ENCODE results near the gene SUCLG2.

The SUCLG2 gene, protein sequence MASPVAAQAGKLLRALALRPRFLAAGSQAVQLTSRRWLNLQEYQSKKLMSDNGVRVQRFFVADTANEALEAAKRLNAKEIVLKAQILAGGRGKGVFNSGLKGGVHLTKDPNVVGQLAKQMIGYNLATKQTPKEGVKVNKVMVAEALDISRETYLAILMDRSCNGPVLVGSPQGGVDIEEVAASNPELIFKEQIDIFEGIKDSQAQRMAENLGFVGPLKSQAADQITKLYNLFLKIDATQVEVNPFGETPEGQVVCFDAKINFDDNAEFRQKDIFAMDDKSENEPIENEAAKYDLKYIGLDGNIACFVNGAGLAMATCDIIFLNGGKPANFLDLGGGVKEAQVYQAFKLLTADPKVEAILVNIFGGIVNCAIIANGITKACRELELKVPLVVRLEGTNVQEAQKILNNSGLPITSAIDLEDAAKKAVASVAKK

DNA sequence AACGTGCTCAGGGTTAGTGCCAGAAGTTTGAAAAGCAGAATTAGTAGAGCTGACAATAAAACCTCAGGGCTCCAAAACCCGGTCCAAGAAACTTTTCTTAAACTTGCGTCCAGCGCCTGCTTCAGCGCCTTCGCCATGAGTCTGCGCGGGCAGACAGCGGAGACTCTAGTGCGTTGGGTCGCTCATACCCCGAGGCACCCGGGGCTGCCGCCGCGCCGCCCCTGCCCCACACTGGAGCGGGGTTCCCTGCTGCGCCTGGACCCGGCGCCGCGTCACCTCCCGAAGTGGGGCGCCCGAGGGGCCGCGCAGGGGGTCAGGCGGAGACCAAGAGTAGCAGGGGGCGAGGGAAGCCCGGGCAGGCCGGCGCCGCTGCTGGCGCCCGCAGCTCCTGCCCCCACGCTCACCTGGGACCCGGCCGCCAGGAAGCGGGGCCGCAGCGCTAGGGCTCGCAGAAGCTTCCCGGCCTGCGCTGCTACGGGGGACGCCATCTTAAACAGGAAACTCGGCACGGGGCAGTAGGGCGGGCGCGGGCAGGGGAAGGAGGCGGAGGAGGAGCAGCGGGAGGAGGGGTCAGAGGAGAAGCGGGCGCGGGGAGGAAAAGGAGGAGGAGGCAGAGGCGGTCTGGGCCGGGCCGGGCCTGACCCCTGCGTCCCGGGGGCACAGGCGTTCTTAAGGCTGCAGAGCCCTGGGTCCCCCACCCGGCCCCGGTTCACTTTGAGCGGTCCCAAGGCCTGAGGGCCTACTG, at the start of gene SUCLG2:
Gene SUCLG2 (minus strand): TSS at position 514 of the 745 bp plus-strand sequence. CDS start 26 bp downstream, at position 488.
- peak; percentile 87 for DNase-seq (ENCODE audit: extremely low read depth, insufficient read length)
- Histone ChIP-seq H3K36me3 (ENCODE audit: control insufficient read depth, insufficient read depth, low read length) (no peaks in the 10 kb centered on the region), H3K4me3 (replicated peaks; ENCODE audit: low read depth, low read length) (peak within 1 kb of the TSS; percentile 78), H3K27me3 (replicated peaks; ENCODE audit: control insufficient read depth, insufficient read depth, low read length) (no peaks in the 10 kb centered on the region)
- TF ChIP-seq, protein P1, sequence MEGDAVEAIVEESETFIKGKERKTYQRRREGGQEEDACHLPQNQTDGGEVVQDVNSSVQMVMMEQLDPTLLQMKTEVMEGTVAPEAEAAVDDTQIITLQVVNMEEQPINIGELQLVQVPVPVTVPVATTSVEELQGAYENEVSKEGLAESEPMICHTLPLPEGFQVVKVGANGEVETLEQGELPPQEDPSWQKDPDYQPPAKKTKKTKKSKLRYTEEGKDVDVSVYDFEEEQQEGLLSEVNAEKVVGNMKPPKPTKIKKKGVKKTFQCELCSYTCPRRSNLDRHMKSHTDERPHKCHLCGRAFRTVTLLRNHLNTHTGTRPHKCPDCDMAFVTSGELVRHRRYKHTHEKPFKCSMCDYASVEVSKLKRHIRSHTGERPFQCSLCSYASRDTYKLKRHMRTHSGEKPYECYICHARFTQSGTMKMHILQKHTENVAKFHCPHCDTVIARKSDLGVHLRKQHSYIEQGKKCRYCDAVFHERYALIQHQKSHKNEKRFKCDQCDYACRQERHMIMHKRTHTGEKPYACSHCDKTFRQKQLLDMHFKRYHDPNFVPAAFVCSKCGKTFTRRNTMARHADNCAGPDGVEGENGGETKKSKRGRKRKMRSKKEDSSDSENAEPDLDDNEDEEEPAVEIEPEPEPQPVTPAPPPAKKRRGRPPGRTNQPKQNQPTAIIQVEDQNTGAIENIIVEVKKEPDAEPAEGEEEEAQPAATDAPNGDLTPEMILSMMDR (IDR thresholded peaks at IDR 0.05; ENCODE audit: insufficient read depth, low read length, poor library complexity, severe bottlenecking) = no peak

DNA sequence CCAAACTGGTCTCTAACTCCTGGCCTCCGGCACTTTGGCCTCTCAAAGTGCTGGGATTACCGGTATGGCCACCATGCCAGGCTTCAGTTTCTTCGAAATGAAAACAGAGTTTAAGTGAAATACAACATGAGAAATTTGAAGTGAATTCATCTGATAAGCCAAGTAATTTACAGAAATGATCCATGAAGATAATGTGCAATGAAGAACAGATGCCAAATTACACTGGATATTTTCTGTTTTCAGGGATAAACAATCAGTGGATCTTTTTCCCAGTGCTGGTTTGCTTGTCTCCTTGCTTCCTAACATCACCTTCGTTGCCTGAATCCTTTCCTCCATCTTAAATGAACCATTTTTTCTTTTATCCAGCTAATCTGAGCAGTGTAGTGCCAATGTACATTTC, 46.2 kb upstream of the SUCLG2 start:
- Histone ChIP-seq H3K36me3 (ENCODE audit: control insufficient read depth, insufficient read depth, low read length) (no peaks in the 10 kb centered on the region), H3K27me3 (replicated peaks; ENCODE audit: control insufficient read depth, insufficient read depth, low read length) (no peaks in the 10 kb centered on the region), H3K4me3 (replicated peaks; ENCODE audit: low read depth, low read length) (no peak overlapping the region)
- DNase-seq (ENCODE audit: extremely low read depth, insufficient read length) = no peak
- TF ChIP-seq, protein P1 (IDR thresholded peaks at IDR 0.05; ENCODE audit: insufficient read depth, low read length, poor library complexity, severe bottlenecking) = no peak

DNA sequence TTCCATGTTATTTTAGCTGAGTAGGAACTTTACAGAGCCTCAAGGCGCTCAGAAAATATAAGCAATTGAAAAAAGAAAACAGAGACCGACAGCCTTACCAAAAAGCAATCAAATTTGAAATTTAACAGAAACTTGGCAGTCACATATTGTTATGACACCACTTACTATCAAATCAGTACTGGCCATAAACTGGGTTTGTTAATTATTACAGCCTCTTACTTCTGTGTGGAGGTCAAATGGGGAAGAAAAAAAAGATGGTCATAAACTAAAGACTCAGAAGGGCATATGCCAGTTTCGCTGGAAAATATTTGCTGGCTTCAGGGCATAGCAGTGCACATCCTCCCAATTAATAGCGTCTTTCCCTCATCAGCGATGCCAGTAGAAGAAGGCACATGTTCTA, 45.5 kb upstream of the SUCLG2 start:
- TF ChIP-seq, protein P1 (IDR thresholded peaks at IDR 0.05; ENCODE audit: insufficient read depth, low read length, poor library complexity, severe bottlenecking) = no peak
- no peaks in the 10 kb centered on the region for H3K27me3 ChIP-seq (replicated peaks; ENCODE audit: control insufficient read depth, insufficient read depth, low read length)
- no peaks in the 10 kb centered on the region for H3K36me3 ChIP-seq (ENCODE audit: control insufficient read depth, insufficient read depth, low read length)
- DNase-seq (ENCODE audit: extremely low read depth, insufficient read length) = no peak
- no peak overlapping the region for H3K4me3 ChIP-seq (replicated peaks; ENCODE audit: low read depth, low read length)

DNA sequence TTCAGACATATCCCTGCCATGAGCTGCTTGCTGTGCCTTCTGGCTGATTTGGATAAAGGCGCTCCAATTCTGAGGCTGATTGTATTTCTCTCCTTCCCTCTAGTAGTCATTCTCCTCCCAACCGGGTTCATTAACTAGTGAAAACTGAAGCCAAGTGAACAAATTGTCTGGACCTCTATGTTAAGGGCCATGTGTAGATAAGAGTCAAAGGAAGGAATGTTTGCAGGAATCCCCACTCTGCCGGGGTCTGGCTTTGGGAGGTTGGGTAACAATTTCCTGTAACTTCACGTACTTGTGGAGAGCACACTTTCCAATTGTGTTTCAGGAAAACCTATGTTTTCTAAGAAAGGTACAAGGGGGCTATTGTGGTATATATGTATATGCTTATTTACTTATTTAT, 38.2 kb upstream of the SUCLG2 start:
- Histone ChIP-seq H3K4me3 (replicated peaks; ENCODE audit: low read depth, low read length) (no peak overlapping the region), H3K27me3 (replicated peaks; ENCODE audit: control insufficient read depth, insufficient read depth, low read length) (no peaks in the 10 kb centered on the region), H3K36me3 (ENCODE audit: control insufficient read depth, insufficient read depth, low read length) (no peaks in the 10 kb centered on the region)
- TF ChIP-seq, protein P1 (IDR thresholded peaks at IDR 0.05; ENCODE audit: insufficient read depth, low read length, poor library complexity, severe bottlenecking) = no peak
- no peak for DNase-seq (ENCODE audit: extremely low read depth, insufficient read length)

DNA sequence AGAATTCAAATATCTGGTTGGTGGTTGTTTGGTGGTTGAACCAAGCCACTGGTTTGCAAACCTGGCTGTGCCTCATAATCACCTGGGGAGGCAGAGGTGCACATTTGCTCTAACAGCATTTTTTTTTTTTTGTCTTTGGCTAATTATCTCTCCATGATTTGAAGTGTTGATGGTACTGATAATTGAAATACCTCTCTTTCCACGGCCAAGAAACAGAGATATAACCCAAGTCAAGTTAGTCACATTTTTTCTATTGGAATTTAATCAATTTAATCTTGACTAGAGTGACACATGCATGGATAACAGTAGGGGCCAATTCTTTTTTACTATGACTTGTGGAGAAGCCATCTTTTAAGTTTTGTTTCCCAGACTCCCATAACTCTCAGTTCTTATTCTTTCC, 37.5 kb upstream of the SUCLG2 start:
- Histone ChIP-seq H3K36me3 (ENCODE audit: control insufficient read depth, insufficient read depth, low read length) (no peaks in the 10 kb centered on the region), H3K27me3 (replicated peaks; ENCODE audit: control insufficient read depth, insufficient read depth, low read length) (no peaks in the 10 kb centered on the region), H3K4me3 (replicated peaks; ENCODE audit: low read depth, low read length) (no peak overlapping the region)
- TF ChIP-seq, protein P1 (IDR thresholded peaks at IDR 0.05; ENCODE audit: insufficient read depth, low read length, poor library complexity, severe bottlenecking) = no peak
- DNase-seq (ENCODE audit: extremely low read depth, insufficient read length) = no peak

Measured in GM06990 (cell line).